CD4-positive, alpha-beta T cell treated with Interleukin-2 at 100 ng/mL for 4 hours (primary cell): ENCODE measurements around the gene SLX4.
"Not testable (repeated sequence)": the region's sequence is repeated elsewhere in the genome, so short reads cannot be mapped to it uniquely, and the experiment has no call there.

Source experiments
- DNase-seq: peaks from one replicate; pipeline ENCODE4 v3.0.0-alpha.2; 2020; ENCODE audit warnings: low spot score

The SLX4 gene

GRCh38 chr16:3640632-3641501, 29.5 kb upstream of the SLX4 start:
- DNase-seq, result no peak

- DNase-seq, result no peak
Measured at GRCh38 chr16:3640207-3640606, 28.8 kb upstream of the SLX4 start.

GRCh38 chr16:3638916-3639644, 27.7 kb upstream of the SLX4 start:
- DNase-seq, result no peak

- peak; percentile 24 for DNase-seq
Measured at GRCh38 chr16:3637371-3637923, 26.0 kb upstream of the SLX4 start.

- DNase-seq, result peak; percentile 47
Measured at GRCh38 chr16:3625911-3626732, 14.7 kb upstream of the SLX4 start.

- no peak for DNase-seq
Measured at GRCh38 chr16:3625331-3625730, 13.9 kb upstream of the SLX4 start.

- DNase-seq, result no peak
Measured at GRCh38 chr16:3623642-3624041, 12.2 kb upstream of the SLX4 start.

GRCh38 chr16:3618769-3619141, 7.3 kb upstream of the SLX4 start:
- no peak for DNase-seq

GRCh38 chr16:3612510-3613466, 1.4 kb upstream of the SLX4 start:
- DNase-seq, result no peak

GRCh38 chr16:3610698-3611145, 684 bp downstream of the SLX4 start:
- no peak for DNase-seq

- no peak for DNase-seq
Measured at GRCh38 chr16:3609895-3610697, 1.3 kb downstream of the SLX4 start.

GRCh38 chr16:3608976-3609375, 2.4 kb downstream of the SLX4 start:
- DNase-seq, result not testable (repeated sequence)

GRCh38 chr16:3608069-3608468, 3.3 kb downstream of the SLX4 start:
- no peak for DNase-seq

GRCh38 chr16:3607634-3608033, 3.8 kb downstream of the SLX4 start:
- no peak for DNase-seq

- DNase-seq, result no peak
Measured at GRCh38 chr16:3607161-3607560, 4.2 kb downstream of the SLX4 start.

GRCh38 chr16:3606441-3606840, 5.0 kb downstream of the SLX4 start:
- no peak for DNase-seq

GRCh38 chr16:3602320-3602653, 9.1 kb downstream of the SLX4 start:
- no peak for DNase-seq

- DNase-seq, result no peak
Measured at GRCh38 chr16:3601614-3602319, 9.6 kb downstream of the SLX4 start.

- DNase-seq, result no peak
Measured at GRCh38 chr16:3599922-3600321, 11.5 kb downstream of the SLX4 start.

GRCh38 chr16:3599121-3599520, 12.3 kb downstream of the SLX4 start:
- DNase-seq, result no peak
